GM12878 (cell line): ENCODE data around the gene ICA1L. TPM values are rescaled to one million over a fixed set of nuclear protein-coding genes. Genes with fewer than 3 reads are reported as not detected.

ENCODE experiments used
- ATAC-seq: fragments of 200-7000 bp; cut with Tn5 transposase; 3 replicates; pipeline ENCODE4 v1.9.1; 2020; ENCODE audit warnings: mild to moderate bottlenecking, moderate library complexity
- BruUV-seq: library from RNA; stranded (reverse); fragments of 400-500 nt; replicated peaks from 2 replicates; lab custom pipeline; 2021; lab: Mats Ljungman, UMichigan
- CTCF ChIA-PET: fragments of 300-600 bp; sonication (Branson Sonifier 250); formaldehyde crosslinking; extraction: SDS; loops from one replicate; lab custom pipeline; 2021; ENCODE audit warnings: inconsistent platforms; lab: Yijun Ruan, JAX
- POLR2A ChIA-PET: fragments of 350-600 bp; formaldehyde crosslinking; extraction: SDS; loops from one replicate; lab custom pipeline; 2021; ENCODE audit warnings: inconsistent platforms; lab: Charles Lee
- RAD21 ChIA-PET: fragments of 300-600 bp; sonication (Branson Sonifier 250); formaldehyde crosslinking; loops from one replicate; lab custom pipeline; 2023; ENCODE audit warnings: antibody characterized with exemption; ENCODE audit not compliant: unreplicated experiment; lab: Charles Lee
- SMC1A ChIA-PET: fragments of 300-600 bp; sonication (Branson Sonifier 250); formaldehyde crosslinking; loops from one replicate; lab custom pipeline; 2023; ENCODE audit not compliant: unreplicated experiment, uncharacterized antibody; lab: Charles Lee
- DNase-seq: peaks from one replicate; pipeline ENCODE4 v3.0.0-alpha.2; 2011; ENCODE audit warnings: low read depth, low spot score
- FAIRE-seq: peaks from 3 replicates; lab custom pipeline; 2011; peaks lifted over from hg19 to GRCh38; lab: Jason Lieb, UNC
- H2AFZ ChIP-seq: 2 replicates; pipeline ENCODE4 v1.6.0; 2011; ENCODE audit warnings: low read depth, low read length, control low read depth; ENCODE audit not compliant: control insufficient read depth
- H3K27ac ChIP-seq: 2 replicates; pipeline ENCODE4 v1.5.1; 2011; ENCODE audit warnings: control low read depth; ENCODE audit not compliant: control insufficient read depth, insufficient read depth
- H3K27me3 ChIP-seq, 2 experiments: replicated peaks in 1 of 2; 2 replicates each; pipeline versions ENCODE4 v1.6.0 to v1.6.1; 2011; ENCODE audit warnings: low read length in 1 of 2; ENCODE audit not compliant: control insufficient read depth in 2 of 2, insufficient read depth in 2 of 2
- H3K36me3 ChIP-seq, 2 experiments: 2 replicates each; pipeline ENCODE4 v1.5.1; 2011; ENCODE audit warnings: low read length in 1 of 2; ENCODE audit not compliant: control insufficient read depth in 2 of 2, insufficient read depth in 2 of 2
- H3K4me1 ChIP-seq: 2 replicates; pipeline ENCODE4 v1.6.1; 2011; ENCODE audit warnings: mild to moderate bottlenecking, low read length, moderate library complexity, mixed read lengths; ENCODE audit not compliant: control insufficient read depth, insufficient read depth
- H3K4me2 ChIP-seq: 2 replicates; pipeline ENCODE4 v1.6.0; 2011; ENCODE audit warnings: control low read depth; ENCODE audit not compliant: control insufficient read depth, insufficient read depth
- H3K4me3 ChIP-seq: fragments of 200-600 bp; sonication (generic); 2 replicates; pipeline ENCODE4 v1.5.1; 2016
- H3K79me2 ChIP-seq: 2 replicates; pipeline ENCODE4 v1.6.0; 2011; ENCODE audit warnings: low read length; ENCODE audit not compliant: control insufficient read depth, insufficient read depth
- H3K9ac ChIP-seq: 2 replicates; pipeline ENCODE4 v1.8.0; 2011; ENCODE audit warnings: low read length, control low read depth, mixed read lengths; ENCODE audit not compliant: control insufficient read depth, insufficient read depth
- H3K9me3 ChIP-seq: replicated peaks from 3 replicates; pipeline ENCODE4 v1.5.1; 2011; ENCODE audit warnings: mild to moderate bottlenecking, low read length; ENCODE audit not compliant: control insufficient read depth, insufficient read depth
- H4K20me1 ChIP-seq: 2 replicates; pipeline ENCODE4 v1.6.0; 2011; ENCODE audit not compliant: control insufficient read depth, insufficient read depth
- BCL11A ChIP-seq: IDR thresholded peaks from 2 replicates; pipeline ENCODE4 v1.6.1; 2011; ENCODE audit warnings: low read depth, low read length
- CBFB ChIP-seq: IDR thresholded peaks from 2 replicates; pipeline ENCODE4 v1.6.1; 2016; ENCODE audit warnings: antibody characterized with exemption, low read depth
- HDGF ChIP-seq: fragments of 450-650 bp; IDR thresholded peaks from 2 replicates; pipeline ENCODE4 v1.6.1; 2016; ENCODE audit warnings: antibody characterized with exemption
- IKZF1 ChIP-seq: fragments of 450-650 bp; conservative IDR thresholded peaks from 2 replicates; pipeline ENCODE4 v1.6.1; 2017; ENCODE audit warnings: antibody characterized with exemption, mild to moderate bottlenecking
- NFIC ChIP-seq: IDR thresholded peaks from 2 replicates; pipeline ENCODE4 v1.6.1; 2012; ENCODE audit warnings: low read depth, mild to moderate bottlenecking, inconsistent platforms, low read length, moderate library complexity
- NR2C2 ChIP-seq: IDR thresholded peaks from 2 replicates; pipeline ENCODE4 v1.6.1; 2011; ENCODE audit warnings: borderline replicate concordance, low read depth; ENCODE audit not compliant: control insufficient read depth, insufficient read length
- RB1 ChIP-seq: fragments of 450-650 bp; formaldehyde crosslinking; IDR thresholded peaks from 2 replicates; pipeline ENCODE4 v1.6.1; 2017; ENCODE audit warnings: mild to moderate bottlenecking, borderline replicate concordance
- SMARCA5 ChIP-seq: fragments of 450-650 bp; IDR thresholded peaks from 2 replicates; pipeline ENCODE4 v1.6.1; 2017; ENCODE audit warnings: mild to moderate bottlenecking
- STAT3 ChIP-seq: IDR thresholded peaks from 2 replicates; pipeline ENCODE4 v1.6.1; 2011; ENCODE audit warnings: low read depth, low read length, improper control_type of control experiment
- TAF1 ChIP-seq: IDR thresholded peaks from 2 replicates; pipeline ENCODE4 v1.6.1; 2011; ENCODE audit warnings: mild to moderate bottlenecking, low read depth, low read length, borderline replicate concordance
- YBX1 ChIP-seq: fragments of 450-650 bp; IDR thresholded peaks from 2 replicates; pipeline ENCODE4 v1.6.1; 2016; ENCODE audit warnings: antibody characterized with exemption
- ZNF207 ChIP-seq: fragments of 450-650 bp; IDR thresholded peaks from 2 replicates; pipeline ENCODE4 v1.6.1; 2014; ENCODE audit warnings: antibody characterized with exemption, mild to moderate bottlenecking, borderline replicate concordance
- WGBS: methylation state at CpG from one replicate; pipeline ENCODE4 v1.1.6; 2016; ENCODE audit warnings: low lambda C conversion rate; ENCODE audit not compliant: insufficient replicate concordance, insufficient coverage; ENCODE audit errors: missing lambda C conversion rate; 5-methylcytosine and 5-hydroxymethylcytosine counted together
- in situ Hi-C: fragments of 300-500 bp; cut with MboI; formaldehyde crosslinking; loops from 9 replicates; pipeline ENCODE4 v1.14.3; 2018; ENCODE audit warnings: mixed read lengths
- intact Hi-C: fragments of 100-400 bp; cut with micrococcal nuclease; formaldehyde crosslinking; loops from one replicate; pipeline ENCODE4 v1.14.2; 2022; ENCODE audit not compliant: unreplicated experiment
- polyA plus RNA-seq, 11 experiments: library from polyadenylated mRNA; depleted of rRNA in 4 of 11; unstranded in 6 of 11; stranded (reverse) in 5 of 11; fragments of >200 nt; fragmentation: Nextera tagmentation in 4 of 11; fragmentation: Illumina TruSeq in 1 of 11; extraction: Ambion mirVana in 4 of 11; extraction: Trizol in 1 of 11; gene quantifications; 1 replicate in 1 of 11; 2 replicates in 10 of 11; pipeline versions ENCODE4 v1.2.1 to v1.2.3, GENCODE V29; 2011 to 2016; ENCODE audit warnings: inconsistent platforms in 2 of 11, missing spikeins in 2 of 11, low read depth in 1 of 11
- total RNA-seq, 4 experiments: library from RNA; depleted of rRNA in 3 of 4; stranded (reverse); fragments of >200 nt in 3 of 4; fragmentation: Illumina TruSeq in 1 of 4; extraction: Trizol in 1 of 4; gene quantifications; 2 replicates each; pipeline versions ENCODE4 v1.2.1 to v1.2.3, GENCODE V29; 2013 to 2021
- TF ChIP-seq, protein P1 (sequence below): fragments of 450-650 bp; IDR thresholded peaks from 2 replicates; pipeline ENCODE4 v1.6.1; 2016; ENCODE audit warnings: mild to moderate bottlenecking
- TF ChIP-seq, protein P2 (sequence below): fragments of 450-650 bp; IDR thresholded peaks from 2 replicates; pipeline ENCODE4 v1.6.1; 2016; ENCODE audit warnings: mild to moderate bottlenecking, moderate library complexity, borderline replicate concordance
- TF ChIP-seq, protein P3 (sequence below), 3 experiments: IDR thresholded peaks in 2 of 3; conservative IDR thresholded peaks in 1 of 3; 2 replicates each; pipeline ENCODE4 v1.5.1; 2011; ENCODE audit warnings: low read depth in 3 of 3, low read length in 3 of 3, mild to moderate bottlenecking in 3 of 3, control low read depth in 2 of 3, moderate library complexity in 2 of 3, inconsistent platforms in 1 of 3, mixed read lengths in 1 of 3; ENCODE audit not compliant: control insufficient read depth in 2 of 3, insufficient read depth in 1 of 3; ENCODE audit errors: extremely low read depth in 1 of 3

Gene ICA1L
- total and polyA plus RNA-seq, 10 of the 15 experiments (the other 5 are each of a cell fraction or from before 2014, with no cell fraction given): 0.85 to 7.4 (median 3.6) TPM

DNA sequence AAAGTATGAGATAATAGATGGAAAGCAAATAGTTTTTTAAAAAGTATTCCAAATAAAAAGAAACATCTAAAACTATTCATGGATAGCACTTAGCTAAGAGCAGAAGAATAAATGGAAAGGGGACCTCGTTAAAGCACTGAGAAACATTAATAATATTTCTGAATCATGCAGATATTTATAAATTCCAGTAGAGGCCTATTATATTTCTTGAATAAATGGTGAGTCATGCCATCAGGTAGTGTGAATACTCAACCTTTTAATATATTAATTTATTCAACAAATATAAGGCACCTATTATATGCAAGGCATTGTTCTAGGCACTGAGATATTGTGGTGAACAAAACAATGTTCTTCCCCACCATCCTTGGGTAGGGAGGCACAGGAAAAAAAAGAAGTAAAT is 53.8 kb downstream of the ICA1L start (continued):
- TF ChIP-seq, protein P1, sequence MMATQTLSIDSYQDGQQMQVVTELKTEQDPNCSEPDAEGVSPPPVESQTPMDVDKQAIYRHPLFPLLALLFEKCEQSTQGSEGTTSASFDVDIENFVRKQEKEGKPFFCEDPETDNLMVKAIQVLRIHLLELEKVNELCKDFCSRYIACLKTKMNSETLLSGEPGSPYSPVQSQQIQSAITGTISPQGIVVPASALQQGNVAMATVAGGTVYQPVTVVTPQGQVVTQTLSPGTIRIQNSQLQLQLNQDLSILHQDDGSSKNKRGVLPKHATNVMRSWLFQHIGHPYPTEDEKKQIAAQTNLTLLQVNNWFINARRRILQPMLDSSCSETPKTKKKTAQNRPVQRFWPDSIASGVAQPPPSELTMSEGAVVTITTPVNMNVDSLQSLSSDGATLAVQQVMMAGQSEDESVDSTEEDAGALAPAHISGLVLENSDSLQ: no peak
- no peak for TF ChIP-seq YBX1

DNA sequence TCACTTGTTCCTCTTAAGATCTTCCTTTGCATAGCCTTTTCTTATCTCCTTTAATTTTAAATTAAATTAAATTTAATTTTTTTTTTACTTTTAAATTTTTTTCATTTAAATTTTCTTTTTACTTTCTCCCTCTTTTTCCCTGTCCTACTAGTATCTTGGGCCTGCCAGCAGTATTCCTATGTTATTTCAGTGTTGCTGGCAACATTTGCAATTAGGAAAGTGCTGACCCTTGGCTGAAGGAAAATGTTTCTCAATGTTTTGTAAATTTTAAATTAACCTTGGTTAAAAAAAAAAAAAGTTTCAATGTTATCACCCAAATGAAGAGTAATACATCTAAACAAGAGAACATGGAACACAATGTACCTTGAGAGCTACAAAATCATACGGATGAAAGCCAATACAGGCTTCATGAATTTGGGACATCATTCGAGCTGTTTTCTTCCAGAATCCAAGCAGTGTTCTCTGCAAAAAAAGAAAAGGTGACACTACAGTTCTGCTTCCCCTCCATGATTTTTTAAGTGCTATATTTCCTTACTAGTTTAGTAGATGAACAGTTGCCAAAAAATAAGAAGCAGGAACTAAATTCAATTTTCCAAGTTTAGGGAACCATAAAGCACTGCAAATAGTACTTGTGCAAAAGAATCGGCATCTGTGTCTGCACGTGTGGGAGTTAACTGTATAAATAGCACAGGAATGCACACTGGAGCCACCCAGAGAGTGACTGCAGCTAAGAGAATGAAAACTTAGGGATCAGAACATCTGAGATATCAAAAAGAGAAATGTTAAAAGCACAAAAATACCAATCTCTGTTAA is 55.8 kb downstream of the ICA1L start:
- H2AFZ ChIP-seq: no peak overlapping the region
- ChIA-PET RAD21 (interaction anchor here (1.2 kb wide), 1 partner anchor 227 kb away, joined by 4 read pairs; no protein-coding TSS in a partner anchor), CTCF (interaction anchor here (1.2 kb wide), 1 partner anchor 28 kb away, joined by 3 read pairs; no protein-coding TSS in a partner anchor), SMC1A (interaction anchor here (0.5 to 3.2 kb wide), 4 partner anchors 10 to 227 kb away, joined by 3 to 8 read pairs (median 4); no protein-coding TSS in a partner anchor), POLR2A (interaction anchor here (0.5 kb wide), 1 partner anchor 389 kb away, joined by 6 read pairs; no protein-coding TSS in a partner anchor)
- BruUV-seq: no TSS peak
- FAIRE-seq (no peak), ATAC-seq (no peak), DNase-seq (no peak)
- H4K20me1 ChIP-seq: no peaks in the 10 kb centered on the region
- no peaks in the 10 kb centered on the region for H3K36me3 ChIP-seq
- intact Hi-C loops (no loop called here), in situ Hi-C loops (no loop called here)
- H3K9me3 ChIP-seq: no peaks in the 10 kb centered on the region
- no peaks in the 10 kb centered on the region for H3K79me2 ChIP-seq
- H3K9ac ChIP-seq: no peak overlapping the region
- H3K27me3 ChIP-seq: no peaks in the 10 kb centered on the region
- H3K4me3 ChIP-seq: no peak overlapping the region
- H3K27ac ChIP-seq: no peak overlapping the region
- WGBS: 97% methylated on average over 4 of the region's 4 CpGs
- no peaks in the 10 kb centered on the region for H3K4me1 ChIP-seq
- no peak overlapping the region for H3K4me2 ChIP-seq
- no peak for TF ChIP-seq BCL11A
- no peak for TF ChIP-seq YBX1
- TF ChIP-seq, protein P2, sequence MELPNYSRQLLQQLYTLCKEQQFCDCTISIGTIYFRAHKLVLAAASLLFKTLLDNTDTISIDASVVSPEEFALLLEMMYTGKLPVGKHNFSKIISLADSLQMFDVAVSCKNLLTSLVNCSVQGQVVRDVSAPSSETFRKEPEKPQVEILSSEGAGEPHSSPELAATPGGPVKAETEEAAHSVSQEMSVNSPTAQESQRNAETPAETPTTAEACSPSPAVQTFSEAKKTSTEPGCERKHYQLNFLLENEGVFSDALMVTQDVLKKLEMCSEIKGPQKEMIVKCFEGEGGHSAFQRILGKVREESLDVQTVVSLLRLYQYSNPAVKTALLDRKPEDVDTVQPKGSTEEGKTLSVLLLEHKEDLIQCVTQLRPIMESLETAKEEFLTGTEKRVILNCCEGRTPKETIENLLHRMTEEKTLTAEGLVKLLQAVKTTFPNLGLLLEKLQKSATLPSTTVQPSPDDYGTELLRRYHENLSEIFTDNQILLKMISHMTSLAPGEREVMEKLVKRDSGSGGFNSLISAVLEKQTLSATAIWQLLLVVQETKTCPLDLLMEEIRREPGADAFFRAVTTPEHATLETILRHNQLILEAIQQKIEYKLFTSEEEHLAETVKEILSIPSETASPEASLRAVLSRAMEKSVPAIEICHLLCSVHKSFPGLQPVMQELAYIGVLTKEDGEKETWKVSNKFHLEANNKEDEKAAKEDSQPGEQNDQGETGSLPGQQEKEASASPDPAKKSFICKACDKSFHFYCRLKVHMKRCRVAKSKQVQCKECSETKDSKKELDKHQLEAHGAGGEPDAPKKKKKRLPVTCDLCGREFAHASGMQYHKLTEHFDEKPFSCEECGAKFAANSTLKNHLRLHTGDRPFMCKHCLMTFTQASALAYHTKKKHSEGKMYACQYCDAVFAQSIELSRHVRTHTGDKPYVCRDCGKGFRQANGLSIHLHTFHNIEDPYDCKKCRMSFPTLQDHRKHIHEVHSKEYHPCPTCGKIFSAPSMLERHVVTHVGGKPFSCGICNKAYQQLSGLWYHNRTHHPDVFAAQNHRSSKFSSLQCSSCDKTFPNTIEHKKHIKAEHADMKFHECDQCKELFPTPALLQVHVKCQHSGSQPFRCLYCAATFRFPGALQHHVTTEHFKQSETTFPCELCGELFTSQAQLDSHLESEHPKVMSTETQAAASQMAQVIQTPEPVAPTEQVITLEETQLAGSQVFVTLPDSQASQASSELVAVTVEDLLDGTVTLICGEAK: no peak
- TF ChIP-seq NR2C2: no peak
- TF ChIP-seq SMARCA5: no peak
- TF ChIP-seq TAF1: no peak
- no peak for TF ChIP-seq IKZF1
- no peak for TF ChIP-seq CBFB
- TF ChIP-seq RB1: no peak
- TF ChIP-seq ZNF207: no peak
- TF ChIP-seq NFIC: no peak
- TF ChIP-seq, protein P3, sequence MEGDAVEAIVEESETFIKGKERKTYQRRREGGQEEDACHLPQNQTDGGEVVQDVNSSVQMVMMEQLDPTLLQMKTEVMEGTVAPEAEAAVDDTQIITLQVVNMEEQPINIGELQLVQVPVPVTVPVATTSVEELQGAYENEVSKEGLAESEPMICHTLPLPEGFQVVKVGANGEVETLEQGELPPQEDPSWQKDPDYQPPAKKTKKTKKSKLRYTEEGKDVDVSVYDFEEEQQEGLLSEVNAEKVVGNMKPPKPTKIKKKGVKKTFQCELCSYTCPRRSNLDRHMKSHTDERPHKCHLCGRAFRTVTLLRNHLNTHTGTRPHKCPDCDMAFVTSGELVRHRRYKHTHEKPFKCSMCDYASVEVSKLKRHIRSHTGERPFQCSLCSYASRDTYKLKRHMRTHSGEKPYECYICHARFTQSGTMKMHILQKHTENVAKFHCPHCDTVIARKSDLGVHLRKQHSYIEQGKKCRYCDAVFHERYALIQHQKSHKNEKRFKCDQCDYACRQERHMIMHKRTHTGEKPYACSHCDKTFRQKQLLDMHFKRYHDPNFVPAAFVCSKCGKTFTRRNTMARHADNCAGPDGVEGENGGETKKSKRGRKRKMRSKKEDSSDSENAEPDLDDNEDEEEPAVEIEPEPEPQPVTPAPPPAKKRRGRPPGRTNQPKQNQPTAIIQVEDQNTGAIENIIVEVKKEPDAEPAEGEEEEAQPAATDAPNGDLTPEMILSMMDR (IDR thresholded peaks at IDR 0.05 in 2 of 3, conservative IDR thresholded peaks at IDR 0.05 in 1 of 3; ENCODE audit: control insufficient read depth in 2 of 3, extremely low read depth in 1 of 3, insufficient read depth in 1 of 3, low read depth in 3 of 3, low read length in 3 of 3): no peak
- TF ChIP-seq STAT3: no peak
- TF ChIP-seq HDGF: no peak
